HepG2 (cell line): ENCODE measurements around the gene AHCTF1. TPM values are rescaled to one million over a fixed set of nuclear protein-coding genes. Genes with fewer than 3 reads are reported as not detected.

Experiments
- ATAC-seq: fragments of 200-7000 bp; cut with Tn5 transposase; 3 replicates; pipeline ENCODE4 v1.9.1; 2020; ENCODE audit warnings: mild to moderate bottlenecking, moderate library complexity
- BruUV-seq: library from RNA; stranded (reverse); fragments of 400-500 nt; replicated peaks from 2 replicates; lab custom pipeline; 2021; lab: Mats Ljungman, UMichigan
- CTCF ChIA-PET: fragments of 300-600 bp; formaldehyde crosslinking; extraction: SDS; loops from one replicate; lab custom pipeline; 2021; ENCODE audit warnings: low total read pairs, inconsistent platforms, low intra/inter-chr PET ratio; lab: Yijun Ruan, JAX
- POLR2A ChIA-PET: fragments of 350-600 bp; sonication (Branson Sonifier 250); formaldehyde crosslinking; loops from one replicate; lab custom pipeline; 2020; ENCODE audit warnings: antibody characterized with exemption, inconsistent platforms; lab: Yijun Ruan, JAX
- DNase-seq: peaks from one replicate; pipeline ENCODE4 v3.0.0-alpha.2; 2015; ENCODE audit warnings: low spot score
- FAIRE-seq: peaks from 3 replicates; lab custom pipeline; 2011; peaks lifted over from hg19 to GRCh38; lab: Jason Lieb, UNC
- H2AFZ ChIP-seq: one replicate; pipeline ENCODE4 v1.6.1; 2011; ENCODE audit warnings: low read length, inconsistent platforms
- H3K27ac ChIP-seq: fragments of 300-600 bp; 3 replicates; pipeline ENCODE4 v1.8.0; 2011; ENCODE audit warnings: mixed run types, mild to moderate bottlenecking, mixed read lengths, low read length, inconsistent platforms; ENCODE audit not compliant: insufficient read depth; ENCODE audit errors: extremely low read length
- H3K27me3 ChIP-seq, 2 experiments: fragments of 200-600 bp in 1 of 2; 2 replicates in 1 of 2; 3 replicates in 1 of 2; pipeline versions ENCODE4 v1.6.0 to v1.8.0; 2011; ENCODE audit warnings: low read length in 2 of 2, mild to moderate bottlenecking in 2 of 2, moderate library complexity in 2 of 2, inconsistent platforms in 1 of 2; ENCODE audit not compliant: insufficient read depth in 2 of 2, control insufficient read depth in 1 of 2
- H3K36me3 ChIP-seq, 2 experiments: fragments of 200-600 bp in 1 of 2; replicated peaks in 1 of 2; 2 replicates in 1 of 2; 3 replicates in 1 of 2; pipeline versions ENCODE4 v1.5.1 to v1.8.0; 2011; ENCODE audit warnings: low read length in 2 of 2, inconsistent platforms in 1 of 2; ENCODE audit not compliant: insufficient read depth in 2 of 2, control insufficient read depth in 1 of 2
- H3K4me1 ChIP-seq: 2 replicates; pipeline ENCODE4 v1.5.1; 2012; ENCODE audit warnings: low read length, inconsistent platforms; ENCODE audit not compliant: insufficient read depth
- H3K4me2 ChIP-seq: 2 replicates; pipeline ENCODE4 v1.6.0; 2011; ENCODE audit warnings: low read depth, low read length, inconsistent platforms
- H3K4me3 ChIP-seq, 3 experiments: fragments of 200-600 bp in 1 of 3; sonication (generic), shearing (Covaris generic) in 1 of 3; replicated peaks in 1 of 3; 2 replicates each; pipeline ENCODE4 v1.5.1; 2011 to 2016; ENCODE audit warnings: low read length in 3 of 3, inconsistent platforms in 2 of 3, low read depth in 2 of 3, mild to moderate bottlenecking in 2 of 3, control low read depth in 1 of 3, mixed read lengths in 1 of 3; ENCODE audit not compliant: insufficient read depth in 1 of 3
- H3K79me2 ChIP-seq: one replicate; pipeline ENCODE4 v1.6.1; 2011; ENCODE audit warnings: low read length, inconsistent platforms; ENCODE audit not compliant: insufficient read depth
- H3K9ac ChIP-seq: 2 replicates; pipeline ENCODE4 v1.6.0; 2011; ENCODE audit warnings: mild to moderate bottlenecking, low read depth, low read length, inconsistent platforms; ENCODE audit not compliant: insufficient read depth
- H3K9me3 ChIP-seq: 2 replicates; pipeline ENCODE4 v1.5.1; 2012; ENCODE audit warnings: mild to moderate bottlenecking, low read length
- H4K20me1 ChIP-seq: 2 replicates; pipeline ENCODE4 v1.6.0; 2011; ENCODE audit warnings: inconsistent platforms, mild to moderate bottlenecking, low read length, moderate library complexity; ENCODE audit not compliant: insufficient read depth
- SP140L ChIP-seq: sonication (generic); formaldehyde crosslinking; IDR thresholded peaks from 2 replicates; pipeline ENCODE4 v1.4.0; 2020; ENCODE audit warnings: missing genetic modification reagents, borderline replicate concordance
- TBX2 ChIP-seq: sonication (generic); formaldehyde crosslinking; IDR thresholded peaks from 2 replicates; pipeline ENCODE4 v1.5.0; 2020; ENCODE audit warnings: missing genetic modification reagents, mild to moderate bottlenecking, borderline replicate concordance
- ZNF558 ChIP-seq: sonication (generic); formaldehyde crosslinking; IDR thresholded peaks from 2 replicates; pipeline ENCODE4 v1.9.0; 2022; ENCODE audit warnings: mild to moderate bottlenecking, missing genetic modification reagents, borderline replicate concordance
- WGBS: methylation state at CpG from one replicate; pipeline ENCODE4 v1.1.6; 2017; ENCODE audit warnings: low lambda C conversion rate; 5-methylcytosine and 5-hydroxymethylcytosine counted together
- in situ Hi-C: cut with HindIII; loops from 2 replicates; pipeline ENCODE4 v1.10.0; 2017; ENCODE audit warnings: low pct_unique_long_range_greater_than_20kb; ENCODE audit not compliant: extremely low pct_ligation_motif_present
- intact Hi-C: fragments of 100-400 bp; cut with micrococcal nuclease; formaldehyde crosslinking; loops from one replicate; pipeline ENCODE4 v1.10.0; 2022; ENCODE audit not compliant: unreplicated experiment
- polyA plus RNA-seq, 8 experiments: library from polyadenylated mRNA; depleted of rRNA in 3 of 8; stranded (reverse) in 7 of 8; unstranded in 1 of 8; fragments of >200 nt; fragmentation: Illumina TruSeq in 4 of 8; extraction: Trizol in 4 of 8; gene quantifications; 2 replicates each; pipeline versions ENCODE4 v1.2.1 to v1.2.3, GENCODE V29; 2011 to 2016; ENCODE audit warnings: low read depth in 4 of 8, missing spikeins in 1 of 8, mixed read lengths in 1 of 8; ENCODE audit not compliant: insufficient read depth in 1 of 8
- total RNA-seq, 5 experiments: library from RNA; depleted of rRNA; stranded (reverse); fragments of >200 nt; fragmentation: Illumina TruSeq; extraction: Trizol; gene quantifications; 2 replicates each; pipeline ENCODE4 v1.2.3, GENCODE V29; 2016; ENCODE audit warnings: low read depth in 1 of 5
- TF ChIP-seq, protein P1 (sequence below): sonication (generic); formaldehyde crosslinking; IDR thresholded peaks from 2 replicates; pipeline ENCODE4 v1.4.0; 2020; ENCODE audit warnings: missing genetic modification reagents
- TF ChIP-seq, protein P2 (sequence below): sonication (generic); formaldehyde crosslinking; IDR thresholded peaks from 2 replicates; pipeline ENCODE4 v1.5.1; 2020; ENCODE audit warnings: mild to moderate bottlenecking, missing genetic modification reagents, moderate library complexity

Gene AHCTF1
- total and polyA plus RNA-seq, 2 of the 13 experiments (the other 11 are each of a cell fraction or from before 2014, with no cell fraction given) = 16.6 to 45.9 TPM

DNA sequence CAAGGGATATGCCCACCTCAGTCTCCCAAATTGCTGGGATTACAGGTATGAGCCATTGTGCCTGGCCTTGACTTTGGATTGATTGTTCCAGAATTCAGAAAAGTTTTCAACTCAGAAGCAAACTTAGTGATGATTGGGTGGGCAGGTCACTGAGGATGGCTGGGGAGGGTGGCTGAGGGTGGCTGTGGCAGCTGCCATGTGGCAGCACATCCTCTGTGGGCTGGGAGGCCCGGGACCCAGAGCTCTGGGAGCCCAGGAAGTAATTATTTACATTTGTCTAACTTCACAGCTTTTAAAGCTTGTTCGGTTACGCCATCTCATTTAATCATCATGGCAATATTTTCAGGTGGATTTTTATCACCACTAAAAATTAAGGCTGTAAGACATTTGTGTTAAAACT, 131.4 kb downstream of the AHCTF1 start:
- POLR2A ChIA-PET = interaction anchor here (0.6 kb wide), 1 partner anchor 184 kb away, joined by 4 read pairs; no protein-coding TSS in a partner anchor
- no peak for ATAC-seq
- no peak overlapping the region for H2AFZ ChIP-seq
- DNase-seq = no peak
- no peaks in the 10 kb centered on the region for H3K79me2 ChIP-seq
- H3K27me3 ChIP-seq = peaks cover 2 to 36% of the 10 kb centered on the region in 2 experiments; a peak in 4 of 5 replicates
- no peak for FAIRE-seq
- no peaks in the 10 kb centered on the region for H3K36me3 ChIP-seq
- no peaks in the 10 kb centered on the region for H3K9me3 ChIP-seq
- no peak overlapping the region for H3K9ac ChIP-seq
- no TSS peak for BruUV-seq
- CTCF ChIA-PET = no interaction called here
- no peak overlapping the region for H3K27ac ChIP-seq
- intact Hi-C loops = no loop called here
- 28% methylated on average over 3 of the region's 3 CpGs for WGBS
- in situ Hi-C loops = no loop called here
- TF ChIP-seq, protein P1, sequence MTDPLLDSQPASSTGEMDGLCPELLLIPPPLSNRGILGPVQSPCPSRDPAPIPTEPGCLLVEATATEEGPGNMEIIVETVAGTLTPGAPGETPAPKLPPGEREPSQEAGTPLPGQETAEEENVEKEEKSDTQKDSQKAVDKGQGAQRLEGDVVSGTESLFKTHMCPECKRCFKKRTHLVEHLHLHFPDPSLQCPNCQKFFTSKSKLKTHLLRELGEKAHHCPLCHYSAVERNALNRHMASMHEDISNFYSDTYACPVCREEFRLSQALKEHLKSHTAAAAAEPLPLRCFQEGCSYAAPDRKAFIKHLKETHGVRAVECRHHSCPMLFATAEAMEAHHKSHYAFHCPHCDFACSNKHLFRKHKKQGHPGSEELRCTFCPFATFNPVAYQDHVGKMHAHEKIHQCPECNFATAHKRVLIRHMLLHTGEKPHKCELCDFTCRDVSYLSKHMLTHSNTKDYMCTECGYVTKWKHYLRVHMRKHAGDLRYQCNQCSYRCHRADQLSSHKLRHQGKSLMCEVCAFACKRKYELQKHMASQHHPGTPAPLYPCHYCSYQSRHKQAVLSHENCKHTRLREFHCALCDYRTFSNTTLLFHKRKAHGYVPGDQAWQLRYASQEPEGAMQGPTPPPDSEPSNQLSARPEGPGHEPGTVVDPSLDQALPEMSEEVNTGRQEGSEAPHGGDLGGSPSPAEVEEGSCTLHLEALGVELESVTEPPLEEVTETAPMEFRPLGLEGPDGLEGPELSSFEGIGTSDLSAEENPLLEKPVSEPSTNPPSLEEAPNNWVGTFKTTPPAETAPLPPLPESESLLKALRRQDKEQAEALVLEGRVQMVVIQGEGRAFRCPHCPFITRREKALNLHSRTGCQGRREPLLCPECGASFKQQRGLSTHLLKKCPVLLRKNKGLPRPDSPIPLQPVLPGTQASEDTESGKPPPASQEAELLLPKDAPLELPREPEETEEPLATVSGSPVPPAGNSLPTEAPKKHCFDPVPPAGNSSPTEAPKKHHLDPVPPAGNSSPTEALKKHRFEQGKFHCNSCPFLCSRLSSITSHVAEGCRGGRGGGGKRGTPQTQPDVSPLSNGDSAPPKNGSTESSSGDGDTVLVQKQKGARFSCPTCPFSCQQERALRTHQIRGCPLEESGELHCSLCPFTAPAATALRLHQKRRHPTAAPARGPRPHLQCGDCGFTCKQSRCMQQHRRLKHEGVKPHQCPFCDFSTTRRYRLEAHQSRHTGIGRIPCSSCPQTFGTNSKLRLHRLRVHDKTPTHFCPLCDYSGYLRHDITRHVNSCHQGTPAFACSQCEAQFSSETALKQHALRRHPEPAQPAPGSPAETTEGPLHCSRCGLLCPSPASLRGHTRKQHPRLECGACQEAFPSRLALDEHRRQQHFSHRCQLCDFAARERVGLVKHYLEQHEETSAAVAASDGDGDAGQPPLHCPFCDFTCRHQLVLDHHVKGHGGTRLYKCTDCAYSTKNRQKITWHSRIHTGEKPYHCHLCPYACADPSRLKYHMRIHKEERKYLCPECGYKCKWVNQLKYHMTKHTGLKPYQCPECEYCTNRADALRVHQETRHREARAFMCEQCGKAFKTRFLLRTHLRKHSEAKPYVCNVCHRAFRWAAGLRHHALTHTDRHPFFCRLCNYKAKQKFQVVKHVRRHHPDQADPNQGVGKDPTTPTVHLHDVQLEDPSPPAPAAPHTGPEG = no peak
- TF ChIP-seq ZNF558 (CRISPR knock-in tag) (no peak), SP140L (CRISPR knock-in tag) (no peak), TBX2 (CRISPR knock-in tag) (peak; percentile 22; the same call in 1 of the 2 replicates)
- TF ChIP-seq, protein P2, sequence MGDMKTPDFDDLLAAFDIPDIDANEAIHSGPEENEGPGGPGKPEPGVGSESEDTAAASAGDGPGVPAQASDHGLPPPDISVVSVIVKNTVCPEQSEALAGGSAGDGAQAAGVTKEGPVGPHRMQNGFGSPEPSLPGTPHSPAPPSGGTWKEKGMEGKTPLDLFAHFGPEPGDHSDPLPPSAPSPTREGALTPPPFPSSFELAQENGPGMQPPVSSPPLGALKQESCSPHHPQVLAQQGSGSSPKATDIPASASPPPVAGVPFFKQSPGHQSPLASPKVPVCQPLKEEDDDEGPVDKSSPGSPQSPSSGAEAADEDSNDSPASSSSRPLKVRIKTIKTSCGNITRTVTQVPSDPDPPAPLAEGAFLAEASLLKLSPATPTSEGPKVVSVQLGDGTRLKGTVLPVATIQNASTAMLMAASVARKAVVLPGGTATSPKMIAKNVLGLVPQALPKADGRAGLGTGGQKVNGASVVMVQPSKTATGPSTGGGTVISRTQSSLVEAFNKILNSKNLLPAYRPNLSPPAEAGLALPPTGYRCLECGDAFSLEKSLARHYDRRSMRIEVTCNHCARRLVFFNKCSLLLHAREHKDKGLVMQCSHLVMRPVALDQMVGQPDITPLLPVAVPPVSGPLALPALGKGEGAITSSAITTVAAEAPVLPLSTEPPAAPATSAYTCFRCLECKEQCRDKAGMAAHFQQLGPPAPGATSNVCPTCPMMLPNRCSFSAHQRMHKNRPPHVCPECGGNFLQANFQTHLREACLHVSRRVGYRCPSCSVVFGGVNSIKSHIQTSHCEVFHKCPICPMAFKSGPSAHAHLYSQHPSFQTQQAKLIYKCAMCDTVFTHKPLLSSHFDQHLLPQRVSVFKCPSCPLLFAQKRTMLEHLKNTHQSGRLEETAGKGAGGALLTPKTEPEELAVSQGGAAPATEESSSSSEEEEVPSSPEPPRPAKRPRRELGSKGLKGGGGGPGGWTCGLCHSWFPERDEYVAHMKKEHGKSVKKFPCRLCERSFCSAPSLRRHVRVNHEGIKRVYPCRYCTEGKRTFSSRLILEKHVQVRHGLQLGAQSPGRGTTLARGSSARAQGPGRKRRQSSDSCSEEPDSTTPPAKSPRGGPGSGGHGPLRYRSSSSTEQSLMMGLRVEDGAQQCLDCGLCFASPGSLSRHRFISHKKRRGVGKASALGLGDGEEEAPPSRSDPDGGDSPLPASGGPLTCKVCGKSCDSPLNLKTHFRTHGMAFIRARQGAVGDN = peak; percentile 21; the same call in 1 of the 2 replicates
- H3K4me2 ChIP-seq = peak overlapping the region; percentile 71
- H3K4me1 ChIP-seq = peaks cover 64% of the 10 kb centered on the region
- H4K20me1 ChIP-seq = no peaks in the 10 kb centered on the region; the same call in 1 of the 2 replicates
- H3K4me3 ChIP-seq = no peak overlapping the region
